Natural killer cell (primary cell): ENCODE data around the gene FLT1. TPM values are rescaled to one million over a fixed set of nuclear protein-coding genes. Genes with fewer than 3 reads are reported as not detected.

ENCODE experiments used
- ATAC-seq, 3 donors: fragments of 150-1000 bp in 2 of 3; fragments of 200-7000 bp in 1 of 3; cut with Tn5 transposase; 1 replicate in 1 of 3; 2 replicates in 2 of 3; pipeline ENCODE4 v1.10.0; 2021; ENCODE audit warnings: mild to moderate bottlenecking in 2 of 3, moderate library complexity in 2 of 3
- DNase-seq, 2 donors: peaks; one replicate each; pipeline versions ENCODE4 v3.0.0 to v3.0.0-alpha.2; 2013 to 2021; ENCODE audit warnings: mixed read lengths in 1 of 2
- H3K27ac ChIP-seq: one replicate; pipeline ENCODE4 v1.5.1; 2013; ENCODE audit warnings: mild to moderate bottlenecking, low read length
- H3K27me3 ChIP-seq: one replicate; pipeline ENCODE4 v1.6.1; 2013; ENCODE audit warnings: low read length; ENCODE audit not compliant: control insufficient read depth, insufficient read depth
- H3K36me3 ChIP-seq: one replicate; pipeline ENCODE4 v1.6.1; 2013; ENCODE audit warnings: low read length; ENCODE audit not compliant: control insufficient read depth, insufficient read depth
- H3K4me1 ChIP-seq: one replicate; pipeline ENCODE4 v1.6.1; 2013; ENCODE audit warnings: low read length; ENCODE audit not compliant: control insufficient read depth, insufficient read depth
- H3K4me3 ChIP-seq: one replicate; pipeline ENCODE4 v1.5.1; 2013; ENCODE audit warnings: low read length
- H3K9me3 ChIP-seq: one replicate; pipeline ENCODE4 v1.6.1; 2013; ENCODE audit warnings: low read length; ENCODE audit not compliant: control insufficient read depth, insufficient read depth
- H3K27ac Mint-ChIP-seq, 2 donors: one replicate each; pipeline ENCODE4 v1.8.0; 2022; ENCODE audit warnings: mild to moderate bottlenecking in 2 of 2, mixed read lengths in 2 of 2, moderate library complexity in 1 of 2
- H3K27me3 Mint-ChIP-seq, 2 donors: one replicate each; pipeline ENCODE4 v1.8.0; 2022; ENCODE audit warnings: low read depth in 2 of 2, mixed read lengths in 2 of 2
- H3K36me3 Mint-ChIP-seq: one replicate; pipeline ENCODE4 v1.8.0; 2022; ENCODE audit warnings: mixed read lengths
- H3K4me1 Mint-ChIP-seq, 2 donors: one replicate each; pipeline ENCODE4 v1.8.0; 2022; ENCODE audit warnings: mixed read lengths in 2 of 2
- H3K4me3 Mint-ChIP-seq: one replicate; pipeline ENCODE4 v1.8.0; 2022; ENCODE audit warnings: mild to moderate bottlenecking, moderate library complexity, mixed read lengths
- H3K9me3 Mint-ChIP-seq, 2 donors: one replicate each; pipeline ENCODE4 v1.8.0; 2022; ENCODE audit warnings: mixed read lengths in 2 of 2
- CTCF ChIP-seq: fragments of 200-600 bp; IDR thresholded peaks from one replicate; pipeline ENCODE4 v1.8.0; 2022; ENCODE audit warnings: antibody characterized with exemption
- WGBS: methylation state at CpG from one replicate; pipeline ENCODE4 v1.1.7; 2013; ENCODE audit warnings: missing lambda C conversion rate; ENCODE audit not compliant: insufficient coverage; 5-methylcytosine and 5-hydroxymethylcytosine counted together
- intact Hi-C: fragments of 100-400 bp; cut with micrococcal nuclease; formaldehyde crosslinking; loops from one replicate; pipeline ENCODE4 v1.14.2; 2022
- total RNA-seq, 4 donors: library from RNA; stranded (reverse); fragments of 120-200 nt in 1 of 4; gene quantifications; one replicate each; pipeline versions ENCODE4 v1.2.3 to v1.2.4, GENCODE V29; 2013 to 2022

The FLT1 gene
- total RNA-seq, 3 donors from 2014 or later (not counting 1 experiment from before 2014, with no cell fraction given) = 0.05 to 0.43 (median 0.07) TPM

DNA sequence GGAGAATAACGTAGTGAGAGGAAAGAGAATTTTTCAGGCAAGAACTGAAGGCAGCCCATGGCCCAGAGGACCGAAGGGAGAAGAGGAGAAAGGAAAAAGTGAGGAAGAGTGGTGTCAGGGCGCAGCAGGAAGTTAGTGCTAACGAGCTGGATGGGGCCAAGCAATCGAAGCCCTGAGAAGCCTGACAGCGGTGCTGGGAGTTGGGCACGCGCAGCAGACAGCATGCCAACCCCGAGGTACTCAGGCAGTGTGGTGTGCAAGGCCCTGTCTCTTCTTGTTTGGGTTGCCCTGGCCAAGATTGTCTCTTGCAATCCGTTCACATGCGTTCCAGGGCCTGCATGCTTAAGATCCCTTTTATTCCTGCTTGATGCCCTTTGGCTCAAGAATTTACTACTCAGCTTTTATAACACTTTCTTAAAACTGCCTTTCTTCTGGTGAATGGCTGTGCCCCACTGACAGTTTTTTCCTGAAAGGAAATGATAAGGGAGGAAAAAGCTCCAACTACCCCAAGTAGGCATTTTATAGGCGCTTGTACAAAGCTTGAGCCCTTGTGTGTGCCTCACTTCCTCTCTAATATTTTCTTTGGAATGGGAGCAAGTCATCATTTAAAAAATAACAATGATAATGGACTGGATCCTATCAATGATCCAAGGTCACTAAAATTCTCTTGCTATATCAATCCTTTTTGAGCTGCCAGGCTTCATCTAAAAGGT is 115.4 kb downstream of the FLT1 start:
- Mint-ChIP-seq H3K4me1 (peaks cover 3% of the 10 kb centered on the region in 2 donors), H3K4me3 (no peak overlapping the region), H3K27me3 (peaks cover 9 to 19% of the 10 kb centered on the region in 2 donors), H3K9me3 (no peaks in the 10 kb centered on the region), H3K27ac (no peak overlapping the region), H3K36me3 (no peaks in the 10 kb centered on the region)
- H3K27ac ChIP-seq = no peak overlapping the region
- H3K4me3 ChIP-seq = no peak overlapping the region
- ATAC-seq = no peak
- no peak for TF ChIP-seq CTCF
- H3K9me3 ChIP-seq = no peaks in the 10 kb centered on the region
- H3K36me3 ChIP-seq = no peaks in the 10 kb centered on the region
- H3K4me1 ChIP-seq = peaks cover under 1% of the 10 kb centered on the region
- H3K27me3 ChIP-seq = peaks cover 4% of the 10 kb centered on the region
- no peak for DNase-seq
- intact Hi-C loops = no loop called here
- 88% methylated on average over 12 of the region's 12 CpGs for WGBS

DNA sequence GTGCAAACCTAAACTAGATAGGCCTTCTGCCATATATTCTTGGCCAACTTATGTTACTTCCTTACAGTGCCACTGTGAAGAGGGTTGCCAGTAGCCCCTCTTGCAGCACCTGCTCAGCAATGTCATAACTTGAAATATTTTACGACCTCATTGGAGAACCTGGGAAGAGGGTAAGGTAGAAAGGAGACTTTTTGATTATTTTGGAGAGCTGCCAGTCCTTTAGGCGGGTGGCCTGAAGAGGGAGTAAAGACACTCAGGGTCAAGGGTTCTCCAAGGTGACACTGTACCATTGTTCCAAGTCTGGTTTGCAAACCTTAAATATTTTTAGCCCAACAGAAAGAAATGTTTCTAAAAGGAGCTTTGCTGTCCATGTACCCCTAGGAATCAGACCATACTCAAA is 118.3 kb downstream of the FLT1 start:
- ATAC-seq (no peak), DNase-seq (no peak)
- TF ChIP-seq CTCF = no peak
- peaks cover 0 to 17% of the 10 kb centered on the region in 2 donors for H3K27me3 Mint-ChIP-seq
- 96% methylated on average over 2 of the region's 2 CpGs for WGBS
- Histone ChIP-seq H3K27me3 (peaks cover 4% of the 10 kb centered on the region), H3K4me1 (no peaks in the 10 kb centered on the region), H3K36me3 (no peaks in the 10 kb centered on the region), H3K4me3 (no peak overlapping the region), H3K27ac (no peak overlapping the region), H3K9me3 (no peaks in the 10 kb centered on the region)
- no peaks in the 10 kb centered on the region for H3K9me3 Mint-ChIP-seq
- intact Hi-C loops = no loop called here
- H3K4me1 Mint-ChIP-seq = no peaks in the 10 kb centered on the region
- no peak overlapping the region for H3K27ac Mint-ChIP-seq
- H3K4me3 Mint-ChIP-seq = no peak overlapping the region
- no peaks in the 10 kb centered on the region for H3K36me3 Mint-ChIP-seq

- Mint-ChIP-seq H3K36me3 (no peaks in the 10 kb centered on the region), H3K4me3 (no peak overlapping the region), H3K27ac (no peak overlapping the region), H3K9me3 (no peaks in the 10 kb centered on the region), H3K27me3 (peaks cover 0 to 15% of the 10 kb centered on the region in 2 donors), H3K4me1 (no peaks in the 10 kb centered on the region)
- Histone ChIP-seq H3K9me3 (no peaks in the 10 kb centered on the region), H3K4me3 (no peak overlapping the region), H3K36me3 (no peaks in the 10 kb centered on the region), H3K27ac (no peak overlapping the region), H3K4me1 (no peaks in the 10 kb centered on the region), H3K27me3 (peaks cover 4% of the 10 kb centered on the region)
- no peak for ATAC-seq
- intact Hi-C loops = no loop called here
- TF ChIP-seq CTCF = no peak
- DNase-seq = no peak
- 79% methylated on average over 3 of the region's 5 CpGs for WGBS
Observed at GRCh38 chr13:28375250-28375930, 119.5 kb downstream of the FLT1 start.
